GM18502 (cell line): ENCODE data around the gene AP5S1.
"Not testable (repeated sequence)": the region's sequence is repeated elsewhere in the genome, so short reads cannot be mapped to it uniquely, and the experiment has no call there.

Experiments
- ATAC-seq: cut with Tn5 transposase; IDR thresholded peaks from one replicate; pipeline ENCODE4 v1.9.1; 2021; ENCODE audit warnings: mild to moderate bottlenecking; ENCODE audit not compliant: unreplicated experiment, poor library complexity

The AP5S1 gene

GRCh38 chr20:3789201-3789600 is 31.1 kb upstream of the AP5S1 start:
- not testable (repeated sequence) for ATAC-seq

- ATAC-seq: not testable (repeated sequence)
Observed at GRCh38 chr20:3794168-3794567, 26.2 kb upstream of the AP5S1 start.

DNA sequence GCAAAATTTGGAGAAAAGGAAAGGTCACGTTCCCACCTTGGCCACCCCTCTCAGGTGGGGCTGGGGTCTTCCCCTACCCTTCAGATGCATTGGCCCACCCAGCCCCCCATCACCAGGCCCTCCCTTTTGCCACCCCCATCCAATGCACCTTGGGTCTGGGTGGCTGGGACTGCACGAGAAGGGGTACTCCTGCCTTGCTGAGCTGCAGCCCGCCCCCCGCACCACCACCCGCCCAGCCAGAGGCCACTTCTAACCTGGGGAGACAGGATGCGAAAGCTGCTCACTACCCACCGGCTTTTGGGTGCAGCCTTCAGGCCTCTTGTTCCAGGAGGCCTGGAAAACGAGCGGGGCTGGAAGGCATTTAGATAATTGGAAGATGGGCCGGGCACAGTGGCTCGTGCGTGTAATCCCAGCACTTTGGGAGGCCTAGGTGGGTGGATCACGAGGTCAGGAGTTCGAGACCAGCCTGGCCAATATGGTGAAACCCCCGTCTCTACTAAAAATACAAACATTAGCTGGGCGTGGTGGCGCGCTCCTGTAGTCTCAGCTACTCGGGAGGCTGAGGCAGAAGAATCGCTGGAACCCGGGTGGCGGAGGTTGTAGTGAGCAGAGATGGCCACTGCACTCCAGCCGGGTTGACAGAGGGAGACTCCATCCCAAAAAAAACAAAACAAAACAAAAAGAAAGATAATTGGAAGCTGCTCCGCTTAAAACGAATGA is 25.5 kb upstream of the AP5S1 start:
- ATAC-seq: no peak

GRCh38 chr20:3795511-3796468 is 24.6 kb upstream of the AP5S1 start, which contains the start of gene CDC25B:
Gene CDC25B, plus strand, starts transcription at chr20:3796310. Its CDS starts 222 bp downstream, at chr20:3796532.
- peak; percentile 68 for ATAC-seq

- peak; percentile 3 for ATAC-seq
Observed at GRCh38 chr20:3796477-3797225, 23.7 kb upstream of the AP5S1 start.

DNA sequence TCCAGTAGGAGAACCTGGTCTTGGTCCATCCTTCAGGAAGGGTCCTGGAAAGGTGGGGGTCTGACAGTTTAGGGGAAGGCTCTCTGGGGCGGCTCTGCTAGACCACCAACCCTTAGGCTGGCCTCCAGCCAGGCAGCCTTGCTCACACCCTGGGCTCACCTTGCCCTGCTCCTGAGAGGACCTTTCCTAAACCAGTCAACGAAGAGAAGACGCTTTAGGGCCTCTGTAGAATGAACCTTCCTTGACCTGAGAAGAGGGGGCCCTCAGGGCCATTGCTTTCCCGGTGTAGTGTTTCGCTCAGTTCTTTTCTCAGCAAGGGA is 23.2 kb upstream of the AP5S1 start:
- no peak for ATAC-seq

GRCh38 chr20:3797592-3798372 is 22.6 kb upstream of the AP5S1 start:
- no peak for ATAC-seq

GRCh38 chr20:3798373-3798768 is 22.0 kb upstream of the AP5S1 start:
- ATAC-seq: no peak

- ATAC-seq: no peak
Observed at GRCh38 chr20:3798908-3799248, 21.5 kb upstream of the AP5S1 start.

DNA sequence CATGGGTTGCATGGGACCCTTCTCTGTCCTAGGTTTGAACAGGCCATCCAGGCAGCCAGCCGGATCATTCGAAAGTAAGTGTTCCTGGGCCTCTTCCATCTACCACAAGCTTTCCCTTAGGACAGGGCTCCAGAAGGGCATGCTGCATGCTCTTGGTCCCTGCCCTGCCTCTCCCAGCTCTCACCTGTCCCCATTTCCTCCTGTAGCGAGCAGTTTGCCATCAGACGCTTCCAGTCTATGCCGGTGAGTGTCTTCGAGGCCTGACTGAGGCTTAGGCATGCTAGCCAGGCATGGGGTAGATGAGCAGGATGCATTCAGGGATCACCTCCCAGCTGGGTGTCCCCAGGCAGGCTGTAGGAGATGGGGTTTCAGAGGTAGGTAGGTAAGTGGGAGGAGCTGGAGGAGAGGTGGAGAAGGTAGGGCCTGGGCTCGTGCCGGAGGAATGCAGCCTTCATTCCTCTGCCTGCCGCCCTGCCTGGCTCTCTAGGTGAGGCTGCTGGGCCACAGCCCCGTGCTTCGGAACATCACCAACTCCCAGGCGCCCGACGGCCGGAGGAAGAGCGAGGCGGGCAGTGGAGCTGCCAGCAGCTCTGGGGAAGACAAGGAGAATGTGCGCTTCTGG is 20.0 kb upstream of the AP5S1 start:
- no peak for ATAC-seq

DNA sequence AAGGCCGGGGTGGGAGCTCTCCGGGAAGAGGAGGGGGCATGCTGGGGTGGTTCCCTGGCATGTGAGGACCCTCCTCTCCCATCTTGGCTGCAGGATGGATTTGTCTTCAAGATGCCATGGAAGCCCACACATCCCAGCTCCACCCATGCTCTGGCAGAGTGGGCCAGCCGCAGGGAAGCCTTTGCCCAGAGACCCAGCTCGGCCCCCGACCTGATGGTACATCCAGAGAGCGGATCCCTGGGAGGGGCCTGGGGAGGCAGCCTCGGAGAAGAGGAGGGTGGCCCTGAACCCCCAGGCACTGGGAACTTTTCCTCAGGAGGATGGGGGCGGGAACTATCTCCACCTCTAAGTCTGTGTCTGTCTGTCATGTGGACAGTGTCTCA is 19.5 kb upstream of the AP5S1 start:
- no peak for ATAC-seq

- no peak for ATAC-seq
Observed at GRCh38 chr20:3801299-3801698, 19.0 kb upstream of the AP5S1 start.

GRCh38 chr20:3801846-3802245 is 18.5 kb upstream of the AP5S1 start:
- ATAC-seq: no peak

GRCh38 chr20:3802524-3803239 is 17.7 kb upstream of the AP5S1 start:
- ATAC-seq: no peak

DNA sequence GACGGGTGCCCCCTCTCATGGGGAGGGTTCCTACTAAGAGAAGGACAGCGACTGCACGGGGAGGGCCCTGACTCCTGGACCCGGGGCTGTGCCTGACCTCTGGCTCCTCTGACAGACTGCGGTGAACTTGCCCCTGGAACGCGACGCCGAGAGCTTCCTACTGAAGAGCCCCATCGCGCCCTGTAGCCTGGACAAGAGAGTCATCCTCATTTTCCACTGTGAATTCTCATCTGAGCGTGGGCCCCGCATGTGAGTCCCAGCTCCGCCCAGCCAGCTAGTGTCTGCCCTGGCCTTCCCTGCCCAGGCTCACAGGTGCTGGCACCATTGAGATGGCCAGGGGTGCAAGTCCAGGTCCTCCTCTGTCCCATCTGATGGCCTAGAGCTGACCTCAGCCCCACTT is 17.1 kb upstream of the AP5S1 start:
- ATAC-seq: no peak

DNA sequence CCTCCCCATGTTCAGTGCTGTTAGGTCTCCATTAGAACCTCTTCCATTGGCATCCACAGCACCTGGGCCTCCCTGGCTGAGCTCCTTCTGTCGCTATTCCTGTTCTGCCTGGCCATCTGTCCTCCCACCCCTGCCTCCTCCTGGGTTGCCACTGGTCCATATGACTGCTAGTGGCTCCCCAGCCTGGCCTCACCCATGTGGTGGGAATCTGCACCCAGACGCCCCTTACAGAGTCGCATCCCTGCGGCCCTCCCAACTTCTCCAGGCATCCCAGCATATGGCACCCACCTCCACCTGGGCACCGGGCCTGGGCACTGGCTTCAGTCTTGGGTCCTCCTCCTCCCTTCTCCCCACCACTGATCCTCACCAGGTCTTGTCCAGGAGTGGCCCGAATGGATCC is 16.5 kb upstream of the AP5S1 start:
- no peak for ATAC-seq

GRCh38 chr20:3804254-3804751 is 16.0 kb upstream of the AP5S1 start:
- no peak for ATAC-seq

GRCh38 chr20:3804781-3805180 is 15.6 kb upstream of the AP5S1 start:
- ATAC-seq: no peak

GRCh38 chr20:3808544-3808943 is 11.8 kb upstream of the AP5S1 start:
- no peak for ATAC-seq
